OCI-LY7 (cell line): ENCODE measurements around the gene MTARC2. TPM values are rescaled to one million over a fixed set of nuclear protein-coding genes. Genes with fewer than 3 reads are reported as not detected.

ENCODE experiments used
- BruUV-seq: library from RNA; stranded (reverse); fragments of 400-500 nt; replicated peaks from 2 replicates; lab custom pipeline; 2021; lab: Mats Ljungman, UMichigan
- CTCF ChIA-PET: fragments of 300-600 bp; sonication (Branson Sonifier 250); formaldehyde crosslinking; loops from one replicate; lab custom pipeline; 2022; ENCODE audit warnings: antibody characterized with exemption; ENCODE audit not compliant: unreplicated experiment; lab: Charles Lee
- POLR2A ChIA-PET: fragments of 300-600 bp; sonication (Branson Sonifier 250); formaldehyde crosslinking; loops from one replicate; lab custom pipeline; 2022; ENCODE audit warnings: antibody characterized with exemption; lab: Charles Lee
- DNase-seq: peaks from one replicate; pipeline ENCODE4 v3.0.0-alpha.2; 2015; ENCODE audit warnings: low spot score
- H2AFZ ChIP-seq: fragments of 200-600 bp; sonication (generic), shearing (Covaris generic); 2 replicates; pipeline ENCODE4 v1.6.1; 2014; ENCODE audit warnings: mild to moderate bottlenecking, antibody characterized with exemption, low read length, moderate library complexity
- H3K27ac ChIP-seq: fragments of 200-600 bp; sonication (generic); 2 replicates; pipeline ENCODE4 v1.5.1; 2014; ENCODE audit warnings: mixed run types, low read depth, mild to moderate bottlenecking, moderate library complexity, low read length, inconsistent platforms; ENCODE audit not compliant: poor library complexity, severe bottlenecking
- H3K36me3 ChIP-seq: fragments of 200-600 bp; sonication (generic); 2 replicates; pipeline ENCODE4 v1.6.1; 2014; ENCODE audit warnings: mild to moderate bottlenecking, antibody characterized with exemption, low read length, moderate library complexity, mixed read lengths; ENCODE audit not compliant: insufficient read depth
- H3K4me1 ChIP-seq: fragments of 200-600 bp; sonication (generic); 2 replicates; pipeline ENCODE4 v1.5.1; 2014; ENCODE audit warnings: mild to moderate bottlenecking, low read length; ENCODE audit not compliant: insufficient read depth, poor library complexity, severe bottlenecking
- H3K4me2 ChIP-seq: fragments of 200-600 bp; sonication (generic); 2 replicates; pipeline ENCODE4 v1.6.1; 2014; ENCODE audit warnings: mild to moderate bottlenecking, low read length
- H3K4me3 ChIP-seq: fragments of 200-600 bp; sonication (generic); 2 replicates; pipeline ENCODE4 v1.5.1; 2014; ENCODE audit warnings: mild to moderate bottlenecking, low read depth, low read length; ENCODE audit not compliant: poor library complexity, severe bottlenecking
- H3K79me2 ChIP-seq: fragments of 200-600 bp; sonication (generic); 2 replicates; pipeline ENCODE4 v1.6.1; 2016; ENCODE audit warnings: low read depth, mild to moderate bottlenecking, low read length, moderate library complexity, mixed read lengths; ENCODE audit not compliant: insufficient read depth
- H3K9me2 ChIP-seq: fragments of 200-600 bp; sonication (generic); 2 replicates; pipeline ENCODE4 v1.6.1; 2016; ENCODE audit warnings: mild to moderate bottlenecking, low read length, mixed read lengths; ENCODE audit not compliant: insufficient read depth
- H3K9me3 ChIP-seq: fragments of 200-600 bp; sonication (generic); 2 replicates; pipeline ENCODE4 v1.6.1; 2014; ENCODE audit warnings: mild to moderate bottlenecking, mixed run types, low read length, mixed read lengths
- H4K20me1 ChIP-seq: fragments of 200-600 bp; sonication (generic); 2 replicates; pipeline ENCODE4 v1.6.1; 2014; ENCODE audit warnings: mild to moderate bottlenecking, antibody characterized with exemption, low read length, moderate library complexity, mixed read lengths; ENCODE audit not compliant: insufficient read depth
- EZH2phosphoT487 ChIP-seq: fragments of 200-600 bp; sonication (generic); IDR thresholded peaks from 2 replicates; pipeline ENCODE4 v1.6.1; 2018; ENCODE audit warnings: low read depth, borderline replicate concordance, mild to moderate bottlenecking, mixed run types, antibody characterized with exemption, low read length, moderate library complexity, mixed read lengths
- intact Hi-C: fragments of 100-400 bp; cut with micrococcal nuclease; formaldehyde crosslinking; loops from one replicate; pipeline ENCODE4 v1.10.0; 2022; ENCODE audit not compliant: unreplicated experiment
- total RNA-seq, 2 experiments: library from RNA; depleted of rRNA in 1 of 2; stranded (reverse); fragments of >200 nt in 1 of 2; shearing (Covaris generic) in 1 of 2; gene quantifications; 2 replicates each; pipeline ENCODE4 v1.2.3, GENCODE V29; 2014 to 2022
- TF ChIP-seq, protein P1 (sequence below): fragments of 200-600 bp; sonication (generic); conservative IDR thresholded peaks from 2 replicates; pipeline ENCODE4 v1.5.1; 2014; ENCODE audit warnings: mild to moderate bottlenecking, antibody characterized with exemption, low read length, moderate library complexity, mixed read lengths

The MTARC2 gene
- total RNA-seq, 2 experiments from 2014 or later = not detected

DNA sequence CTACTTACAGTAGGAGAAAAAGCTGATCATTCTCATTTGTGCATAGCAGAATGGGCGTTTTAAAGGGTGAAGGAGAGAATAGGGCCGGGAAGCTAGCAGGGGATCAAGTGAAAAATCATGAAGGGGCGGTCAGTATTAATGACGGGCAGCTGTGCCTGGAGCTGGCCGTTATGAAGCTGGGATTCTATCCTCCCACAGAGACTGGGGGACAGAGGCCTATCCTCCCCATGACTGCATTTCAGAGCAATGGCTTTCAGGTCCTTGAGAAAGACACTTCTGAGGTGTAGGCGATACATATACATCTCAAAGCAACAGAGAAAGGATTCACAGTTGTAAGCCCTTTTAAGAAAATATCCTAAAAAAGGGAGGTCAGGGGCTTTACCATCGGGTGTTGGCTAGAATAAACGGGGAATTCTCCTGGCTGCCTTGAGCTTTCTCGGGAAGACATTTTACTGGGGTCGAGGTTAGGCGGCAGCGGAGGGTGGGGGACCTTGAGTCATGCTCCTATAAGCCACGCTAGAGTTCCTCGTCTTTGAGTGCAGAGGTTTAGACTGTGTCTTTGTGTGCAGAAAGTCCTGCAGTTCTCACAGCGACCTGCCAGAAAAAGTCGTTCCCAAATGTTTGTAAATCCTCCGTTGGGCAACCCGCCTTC lies 559 bp upstream of the MTARC2 start:
- no peaks in the 10 kb centered on the region for H3K4me1 ChIP-seq
- no peak overlapping the region for H2AFZ ChIP-seq
- TF ChIP-seq, protein P1, sequence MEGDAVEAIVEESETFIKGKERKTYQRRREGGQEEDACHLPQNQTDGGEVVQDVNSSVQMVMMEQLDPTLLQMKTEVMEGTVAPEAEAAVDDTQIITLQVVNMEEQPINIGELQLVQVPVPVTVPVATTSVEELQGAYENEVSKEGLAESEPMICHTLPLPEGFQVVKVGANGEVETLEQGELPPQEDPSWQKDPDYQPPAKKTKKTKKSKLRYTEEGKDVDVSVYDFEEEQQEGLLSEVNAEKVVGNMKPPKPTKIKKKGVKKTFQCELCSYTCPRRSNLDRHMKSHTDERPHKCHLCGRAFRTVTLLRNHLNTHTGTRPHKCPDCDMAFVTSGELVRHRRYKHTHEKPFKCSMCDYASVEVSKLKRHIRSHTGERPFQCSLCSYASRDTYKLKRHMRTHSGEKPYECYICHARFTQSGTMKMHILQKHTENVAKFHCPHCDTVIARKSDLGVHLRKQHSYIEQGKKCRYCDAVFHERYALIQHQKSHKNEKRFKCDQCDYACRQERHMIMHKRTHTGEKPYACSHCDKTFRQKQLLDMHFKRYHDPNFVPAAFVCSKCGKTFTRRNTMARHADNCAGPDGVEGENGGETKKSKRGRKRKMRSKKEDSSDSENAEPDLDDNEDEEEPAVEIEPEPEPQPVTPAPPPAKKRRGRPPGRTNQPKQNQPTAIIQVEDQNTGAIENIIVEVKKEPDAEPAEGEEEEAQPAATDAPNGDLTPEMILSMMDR = no peak
- no peak for TF ChIP-seq EZH2phosphoT487
- ChIA-PET POLR2A (no interaction called here), CTCF (no interaction called here)
- H3K9me3 ChIP-seq = no peaks in the 10 kb centered on the region
- no peaks in the 10 kb centered on the region for H4K20me1 ChIP-seq
- no peak overlapping the region for H3K4me3 ChIP-seq
- intact Hi-C loops = no loop called here
- H3K9me2 ChIP-seq = no peaks in the 10 kb centered on the region
- H3K27ac ChIP-seq = no peak overlapping the region
- no peak overlapping the region for H3K4me2 ChIP-seq
- H3K36me3 ChIP-seq = no peaks in the 10 kb centered on the region
- no peaks in the 10 kb centered on the region for H3K79me2 ChIP-seq
- DNase-seq = no peak
- BruUV-seq = no TSS peak

- no peak for DNase-seq
- H2AFZ ChIP-seq = no peak overlapping the region
- no peaks in the 10 kb centered on the region for H3K4me1 ChIP-seq
- H3K9me2 ChIP-seq = no peaks in the 10 kb centered on the region
- no peaks in the 10 kb centered on the region for H4K20me1 ChIP-seq
- intact Hi-C loops = no loop called here
- H3K79me2 ChIP-seq = no peaks in the 10 kb centered on the region
- H3K9me3 ChIP-seq = no peaks in the 10 kb centered on the region
- no peak for TF ChIP-seq EZH2phosphoT487
- BruUV-seq = no TSS peak
- H3K27ac ChIP-seq = no peak overlapping the region
- ChIA-PET POLR2A (no interaction called here), CTCF (no interaction called here)
- H3K4me2 ChIP-seq = no peak overlapping the region
- no peak overlapping the region for H3K4me3 ChIP-seq
- no peaks in the 10 kb centered on the region for H3K36me3 ChIP-seq
Measured at GRCh38 chr1:220748936-220749335, 814 bp downstream of the MTARC2 start.

GRCh38 chr1:220750131-220750515 lies 2.0 kb downstream of the MTARC2 start:
- Histone ChIP-seq H3K9me3 (no peaks in the 10 kb centered on the region), H3K36me3 (no peaks in the 10 kb centered on the region), H3K27ac (no peak overlapping the region), H4K20me1 (no peaks in the 10 kb centered on the region), H3K79me2 (no peaks in the 10 kb centered on the region), H3K9me2 (no peaks in the 10 kb centered on the region), H2AFZ (no peak overlapping the region), H3K4me2 (no peak overlapping the region), H3K4me3 (no peak overlapping the region), H3K4me1 (no peaks in the 10 kb centered on the region)
- TF ChIP-seq EZH2phosphoT487 = no peak
- TF ChIP-seq, protein P1 = no peak
- intact Hi-C loops = no loop called here
- POLR2A ChIA-PET = no interaction called here
- DNase-seq = no peak
- CTCF ChIA-PET = no interaction called here
- no TSS peak for BruUV-seq
